Endothelial cell (in vitro differentiated cells): Measurements from ENCODE around the gene HMGN2. TPM values are rescaled to one million over a fixed set of nuclear protein-coding genes. Genes with fewer than 3 reads are reported as not detected.

Experiments
- DNase-seq: peaks from one replicate; pipeline ENCODE4 v3.0.0; 2021; ENCODE audit warnings: low spot score
- H3K27ac Mint-ChIP-seq: one replicate; pipeline ENCODE4 v1.8.0; 2021; ENCODE audit warnings: mixed read lengths, inconsistent platforms; ENCODE audit not compliant: unreplicated experiment
- H3K27me3 Mint-ChIP-seq: one replicate; pipeline ENCODE4 v1.8.0; 2021; ENCODE audit warnings: mild to moderate bottlenecking, moderate library complexity, mixed read lengths, inconsistent platforms; ENCODE audit not compliant: unreplicated experiment
- H3K36me3 Mint-ChIP-seq: one replicate; pipeline ENCODE4 v1.8.0; 2021; ENCODE audit warnings: mild to moderate bottlenecking, low read depth, mixed read lengths, inconsistent platforms; ENCODE audit not compliant: unreplicated experiment
- H3K4me1 Mint-ChIP-seq: one replicate; pipeline ENCODE4 v1.8.0; 2021; ENCODE audit warnings: mild to moderate bottlenecking, mixed read lengths, inconsistent platforms; ENCODE audit not compliant: unreplicated experiment
- H3K4me3 Mint-ChIP-seq: one replicate; pipeline ENCODE4 v1.8.0; 2021; ENCODE audit warnings: mild to moderate bottlenecking, mixed read lengths, inconsistent platforms; ENCODE audit not compliant: unreplicated experiment
- H3K9me3 Mint-ChIP-seq: one replicate; pipeline ENCODE4 v1.8.0; 2021; ENCODE audit warnings: mixed read lengths, inconsistent platforms; ENCODE audit not compliant: unreplicated experiment
- CTCF ChIP-seq: fragments of 200-600 bp; sonication (generic); IDR thresholded peaks from one replicate; pipeline ENCODE4 v1.5.0; 2021; ENCODE audit warnings: antibody characterized with exemption; ENCODE audit not compliant: unreplicated experiment
- total RNA-seq: library from RNA; stranded (reverse); fragmentation: NEBNext Ultra II Directional; extraction: Animal tissue kit (Norgen Biotek cat#: 25700); gene quantifications from one replicate; pipeline ENCODE4 v1.2.1, GENCODE V29; 2021; ENCODE audit not compliant: unreplicated experiment

Gene HMGN2
- total RNA-seq, 1 donor from 2014 or later = 171 TPM

- Mint-ChIP-seq H3K4me3 (no peak overlapping the region), H3K9me3 (no peaks in the 10 kb centered on the region), H3K4me1 (no peaks in the 10 kb centered on the region), H3K36me3 (peaks cover 19% of the 10 kb centered on the region), H3K27ac (no peak overlapping the region), H3K27me3 (no peaks in the 10 kb centered on the region)
- DNase-seq = no peak
- no peak for TF ChIP-seq CTCF
These were observed 19.6 kb upstream of the HMGN2 start for GRCh38 chr1:26452459-26453183.

GRCh38 chr1:26459148-26459547 is 13.1 kb upstream of the HMGN2 start:
- DNase-seq = no peak
- no peaks in the 10 kb centered on the region for H3K27me3 Mint-ChIP-seq
- TF ChIP-seq CTCF = no peak
- H3K36me3 Mint-ChIP-seq = peaks cover 23% of the 10 kb centered on the region
- no peak overlapping the region for H3K4me3 Mint-ChIP-seq
- no peak overlapping the region for H3K27ac Mint-ChIP-seq
- no peaks in the 10 kb centered on the region for H3K4me1 Mint-ChIP-seq
- no peaks in the 10 kb centered on the region for H3K9me3 Mint-ChIP-seq

GRCh38 chr1:26459573-26460031 is 12.6 kb upstream of the HMGN2 start:
- no peak for DNase-seq
- H3K27me3 Mint-ChIP-seq = peaks cover 1% of the 10 kb centered on the region
- no peaks in the 10 kb centered on the region for H3K4me1 Mint-ChIP-seq
- TF ChIP-seq CTCF = no peak
- peaks cover 23% of the 10 kb centered on the region for H3K36me3 Mint-ChIP-seq
- no peaks in the 10 kb centered on the region for H3K9me3 Mint-ChIP-seq
- no peak overlapping the region for H3K4me3 Mint-ChIP-seq
- H3K27ac Mint-ChIP-seq = no peak overlapping the region

- Mint-ChIP-seq H3K27ac (no peak overlapping the region), H3K36me3 (peaks cover 23% of the 10 kb centered on the region), H3K4me1 (peaks cover 22% of the 10 kb centered on the region), H3K4me3 (peak overlapping the region; percentile 42), H3K9me3 (no peaks in the 10 kb centered on the region), H3K27me3 (peaks cover 21% of the 10 kb centered on the region)
- no peak for TF ChIP-seq CTCF
- no peak for DNase-seq
These were observed 3.3 kb upstream of the HMGN2 start for GRCh38 chr1:26468911-26469310.

- Mint-ChIP-seq H3K4me1 (peaks cover 24% of the 10 kb centered on the region), H3K36me3 (peaks cover 28% of the 10 kb centered on the region), H3K27ac (no peak overlapping the region), H3K9me3 (no peaks in the 10 kb centered on the region), H3K4me3 (peak overlapping the region; percentile 42), H3K27me3 (peaks cover 21% of the 10 kb centered on the region)
- DNase-seq = no peak
- TF ChIP-seq CTCF = no peak
These were observed 2.7 kb upstream of the HMGN2 start for GRCh38 chr1:26469558-26469957.
